LHCN-M2 (cell line): Measurements from ENCODE around the gene FBXL15. TPM values are rescaled to one million over a fixed set of nuclear protein-coding genes. Genes with fewer than 3 reads are reported as not detected.
A peak's percentile ranks its signal among the peaks of the same experiment; 100 is the strongest.

Experiments
- DNase-seq: peaks from one replicate; pipeline ENCODE4 v3.0.0-alpha.2; 2012; ENCODE audit warnings: low read depth
- total RNA-seq: library from RNA; depleted of rRNA; stranded (reverse); fragments of >200 nt; gene quantifications from 2 replicates; pipeline ENCODE4 v1.2.3, GENCODE V29; 2014

The FBXL15 gene
- total RNA-seq, 1 experiment from 2014 or later, result 15.9 TPM

GRCh38 chr10:102397222-102398171, 23.1 kb upstream of the FBXL15 start:
- no peak for DNase-seq

GRCh38 chr10:102398172-102399020, 22.2 kb upstream of the FBXL15 start:
- DNase-seq, result no peak

DNA sequence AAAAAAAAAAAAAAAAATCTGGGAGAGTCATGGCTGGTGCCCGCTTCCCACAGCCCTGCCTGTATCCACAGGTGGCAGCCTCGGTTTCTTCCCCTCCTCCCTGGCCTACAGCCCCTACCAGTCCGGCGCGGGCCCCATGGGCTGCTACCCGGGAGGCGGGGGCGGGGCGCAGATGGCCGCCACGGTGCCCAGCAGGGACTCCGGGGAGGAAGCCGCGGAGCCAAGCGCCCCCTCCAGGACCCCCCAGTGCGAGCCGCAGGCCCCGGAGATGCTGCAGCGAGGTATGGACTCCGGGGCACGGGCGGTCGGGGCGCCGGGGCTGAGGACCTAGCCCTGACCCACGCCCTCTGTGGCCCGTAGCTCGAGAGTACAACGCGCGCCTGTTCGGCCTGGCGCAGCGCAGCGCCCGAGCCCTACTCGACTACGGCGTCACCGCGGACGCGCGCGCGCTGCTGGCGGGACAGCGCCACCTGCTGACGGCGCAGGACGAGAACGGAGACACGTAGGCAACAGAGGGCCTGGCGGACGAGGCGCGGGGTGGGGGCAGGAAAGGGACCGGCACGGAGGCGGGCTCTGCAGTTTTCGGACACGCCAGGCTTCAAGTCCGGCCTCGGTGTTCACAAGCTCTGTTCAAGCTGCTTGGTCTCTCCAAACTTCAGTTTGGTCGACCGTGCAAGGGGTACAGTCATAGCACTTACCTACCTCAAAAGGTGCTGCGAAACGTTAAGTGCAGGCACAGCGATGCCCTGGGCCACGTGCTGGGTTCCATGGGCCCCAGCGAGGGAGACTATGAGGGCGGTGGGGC, 21.2 kb upstream of the FBXL15 start:
- DNase-seq, result peak; percentile 77

DNA sequence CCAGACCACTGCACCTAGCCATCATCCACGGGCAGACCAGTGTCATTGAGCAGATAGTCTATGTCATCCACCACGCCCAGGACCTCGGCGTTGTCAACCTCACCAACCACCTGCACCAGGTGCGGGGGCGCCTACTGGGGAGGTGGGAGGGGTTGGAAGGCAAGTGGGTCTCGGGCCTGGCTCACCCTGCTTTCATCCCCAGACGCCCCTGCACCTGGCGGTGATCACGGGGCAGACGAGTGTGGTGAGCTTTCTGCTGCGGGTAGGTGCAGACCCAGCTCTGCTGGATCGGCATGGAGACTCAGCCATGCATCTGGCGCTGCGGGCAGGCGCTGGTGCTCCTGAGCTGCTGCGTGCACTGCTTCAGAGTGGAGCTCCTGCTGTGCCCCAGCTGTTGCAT, 20.6 kb upstream of the FBXL15 start:
- no peak for DNase-seq

DNA sequence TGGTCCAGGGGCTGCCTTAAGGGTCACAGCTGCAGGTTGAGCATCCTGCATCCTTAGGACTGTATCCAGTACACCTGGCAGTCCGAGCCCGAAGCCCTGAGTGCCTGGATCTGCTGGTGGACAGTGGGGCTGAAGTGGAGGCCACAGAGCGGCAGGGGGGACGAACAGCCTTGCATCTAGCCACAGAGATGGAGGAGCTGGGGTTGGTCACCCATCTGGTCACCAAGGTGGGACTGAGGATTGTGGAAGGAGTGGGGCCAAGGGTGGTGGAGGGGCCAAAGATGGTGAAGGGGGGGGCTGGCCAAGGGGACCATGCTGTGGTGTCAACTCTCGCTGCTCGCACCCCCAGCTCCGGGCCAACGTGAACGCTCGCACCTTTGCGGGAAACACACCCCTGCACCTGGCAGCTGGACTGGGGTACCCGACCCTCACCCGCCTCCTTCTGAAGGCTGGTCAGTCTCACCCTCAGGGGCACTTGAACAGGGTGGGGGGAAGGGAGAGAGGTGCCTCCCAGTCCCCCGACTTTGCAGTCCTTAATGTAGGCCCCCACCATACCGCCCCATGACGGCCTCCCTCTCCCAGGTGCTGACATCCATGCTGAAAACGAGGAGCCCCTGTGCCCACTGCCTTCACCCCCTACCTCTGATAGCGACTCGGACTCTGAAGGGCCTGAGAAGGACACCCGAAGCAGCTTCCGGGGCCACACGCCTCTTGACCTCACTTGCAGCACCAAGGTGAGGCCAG, 19.9 kb upstream of the FBXL15 start:
- no peak for DNase-seq

DNA sequence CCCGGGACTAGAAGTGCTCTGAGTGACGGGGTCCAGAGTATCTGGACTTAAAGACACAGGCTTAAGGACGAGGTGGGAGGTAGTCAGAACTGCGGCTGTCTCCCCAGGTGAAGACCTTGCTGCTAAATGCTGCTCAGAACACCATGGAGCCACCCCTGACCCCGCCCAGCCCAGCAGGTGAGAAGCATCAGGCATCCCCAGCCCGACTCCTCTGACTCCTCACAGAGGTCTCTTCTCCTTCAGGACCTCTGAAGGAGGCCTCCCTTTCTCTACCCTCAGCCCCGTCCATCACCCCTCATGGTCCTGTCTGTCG, 19.3 kb upstream of the FBXL15 start:
- DNase-seq, result no peak

- peak; percentile 11 for DNase-seq
Measured at GRCh38 chr10:102401735-102402511, 18.7 kb upstream of the FBXL15 start.

- no peak for DNase-seq
Measured at GRCh38 chr10:102402512-102402896, 18.1 kb upstream of the FBXL15 start.

DNA sequence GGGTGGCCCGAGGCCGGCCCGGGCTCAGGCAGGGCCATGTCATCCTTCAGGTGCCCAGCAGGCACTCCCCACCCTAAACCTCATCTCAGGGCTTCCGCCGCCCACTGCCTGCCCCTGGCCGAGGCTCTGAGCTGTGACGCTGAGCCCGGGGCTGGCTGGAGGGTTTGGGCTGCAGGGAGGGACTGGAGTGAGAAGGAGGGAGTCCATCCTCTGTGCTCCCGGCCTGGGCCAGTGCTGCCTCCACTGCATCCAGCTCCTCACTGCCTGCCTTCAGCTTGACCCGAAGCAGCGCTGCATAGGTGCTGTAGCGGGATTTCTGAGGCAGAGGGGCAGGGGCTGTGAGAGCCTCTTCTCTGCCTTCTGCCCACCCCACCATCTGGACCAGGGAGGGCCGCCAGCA, 17.5 kb upstream of the FBXL15 start:
- no peak for DNase-seq

- no peak for DNase-seq
Measured at GRCh38 chr10:102404361-102405107, 16.1 kb upstream of the FBXL15 start.

DNA sequence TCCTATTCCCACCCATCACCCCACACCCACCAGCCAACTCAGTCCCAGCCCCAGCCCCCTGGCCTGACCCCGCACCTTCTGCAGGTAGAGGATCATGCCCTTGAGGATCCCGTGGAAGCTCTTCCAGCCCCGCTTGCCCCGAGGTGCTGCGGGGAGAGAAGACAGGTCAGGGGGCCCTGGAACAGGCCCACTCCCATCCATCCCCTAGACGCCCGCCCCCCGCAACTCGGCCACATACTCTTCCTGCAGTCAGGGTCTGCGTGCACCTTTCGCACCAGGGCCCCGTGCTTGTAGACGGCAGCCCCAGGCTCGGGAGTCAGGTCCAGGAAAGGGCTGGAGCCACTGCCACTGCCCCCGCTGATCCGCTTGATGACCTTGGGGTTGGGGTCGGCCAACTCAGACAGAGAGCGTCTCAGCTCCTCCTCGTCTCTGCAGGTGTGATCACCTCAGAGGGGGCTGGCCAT, 15.5 kb upstream of the FBXL15 start:
- DNase-seq, result no peak

- DNase-seq, result no peak
Measured at GRCh38 chr10:102405632-102406031, 15.0 kb upstream of the FBXL15 start.

DNA sequence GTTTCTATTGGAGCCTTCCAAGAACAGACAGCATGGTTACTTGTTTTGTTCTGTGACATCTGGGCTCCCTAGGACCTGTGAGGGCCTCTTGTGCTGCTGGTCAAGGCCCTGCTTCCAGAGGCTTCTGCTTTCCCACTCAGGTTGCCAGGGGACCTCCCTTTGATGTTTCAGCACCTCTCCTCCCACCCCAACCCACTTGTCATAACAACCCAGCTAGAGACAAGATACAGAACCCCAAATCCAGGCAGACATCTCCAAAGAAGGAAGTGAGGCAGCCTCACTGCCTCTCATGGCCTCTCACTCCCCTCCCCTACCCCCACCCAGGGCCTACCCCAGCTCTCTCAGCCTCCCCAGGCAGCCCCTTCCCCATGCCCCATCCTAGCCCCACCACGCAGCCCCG, 13.8 kb upstream of the FBXL15 start:
- no peak for DNase-seq

- DNase-seq, result no peak
Measured at GRCh38 chr10:102407425-102408130, 13.1 kb upstream of the FBXL15 start.

DNA sequence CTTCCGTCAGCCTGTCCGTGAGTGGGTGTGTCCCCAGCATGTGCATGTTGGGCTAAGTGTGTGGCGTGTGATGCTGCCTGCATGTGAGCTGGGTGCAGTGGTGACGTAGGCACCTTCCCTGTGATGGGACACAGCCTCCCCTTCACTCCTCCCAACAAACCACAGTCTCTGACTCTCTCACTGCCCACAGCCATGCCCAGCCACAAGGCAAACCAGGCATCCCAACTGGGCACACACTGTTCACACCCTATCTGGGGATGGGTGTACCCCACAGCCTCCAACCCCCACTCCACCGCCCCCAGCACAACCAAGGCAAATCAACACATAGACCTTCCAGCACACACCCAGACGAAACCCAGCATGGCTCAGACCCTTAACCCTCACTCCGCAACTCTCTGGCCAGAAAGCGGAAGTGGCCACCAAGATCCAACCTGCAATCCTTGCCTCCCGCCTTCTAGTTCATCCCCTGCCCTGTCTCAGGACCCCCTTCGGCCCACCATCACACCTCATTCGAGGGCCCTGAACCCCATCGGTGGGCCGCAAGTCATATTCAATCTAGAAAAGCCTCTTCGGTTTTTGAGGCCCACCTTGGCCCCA, 12.4 kb upstream of the FBXL15 start:
- peak; percentile 29 for DNase-seq

DNA sequence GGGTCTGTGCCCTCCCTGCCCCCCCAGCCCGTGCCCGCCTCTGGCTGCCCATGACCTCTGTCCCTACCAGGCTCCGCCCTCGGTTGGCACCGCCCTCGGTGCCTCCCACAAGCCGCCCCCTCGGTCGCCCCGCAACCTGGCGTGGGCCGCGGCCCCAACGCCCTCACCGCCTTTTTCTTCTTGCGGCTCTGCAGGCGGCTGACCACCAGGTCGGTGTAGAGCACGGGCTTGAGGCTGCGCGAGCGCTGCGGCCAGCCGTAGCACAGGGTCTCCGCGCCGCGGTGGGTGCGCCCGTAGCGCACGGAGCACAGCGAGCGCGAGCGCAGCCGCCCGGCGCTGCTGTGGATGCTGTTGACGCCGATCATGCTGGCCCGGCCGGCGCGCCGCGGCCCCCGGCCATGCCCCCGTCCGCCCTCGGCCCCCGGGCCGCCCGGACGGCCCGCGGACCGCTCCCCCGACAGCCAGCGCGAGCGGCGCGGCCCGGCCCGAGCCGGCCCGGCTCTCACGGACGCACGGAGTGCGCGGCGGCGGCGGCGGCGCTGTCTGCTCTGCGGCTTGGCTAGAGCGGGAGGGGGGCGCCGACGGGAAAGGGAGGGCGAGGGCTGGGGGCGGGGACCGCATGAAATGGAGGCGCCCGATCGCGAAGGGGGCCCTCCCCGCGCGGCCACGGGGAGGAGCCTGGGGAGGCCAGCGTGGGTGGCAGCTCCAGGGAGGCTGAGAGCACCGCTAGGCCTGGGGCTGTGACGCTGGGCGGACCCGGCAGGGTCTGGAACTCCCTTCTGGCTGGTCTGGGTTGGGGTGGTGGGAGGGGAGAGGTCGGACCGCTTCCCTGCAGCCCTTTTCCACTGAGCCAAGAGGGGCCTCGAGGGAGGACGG, 11.7 kb upstream of the FBXL15 start:
- no peak for DNase-seq
